Adrenal gland (tissue), 19 donors: ENCODE results near the gene RNPEP. TPM values are rescaled to one million over a fixed set of nuclear protein-coding genes. Genes with fewer than 3 reads are reported as not detected.

Experiments used
- DNase-seq, 7 donors: peaks; one replicate each; pipeline ENCODE4 v3.0.0-alpha.2; 2019 to 2020
- H3K27ac ChIP-seq, 5 donors: fragments of 200-600 bp; sonication (generic) in 4 of 5; 1 replicate in 3 of 5; 2 replicates in 2 of 5; pipeline versions ENCODE4 v1.5.1 to v1.8.0; 2016 to 2020; ENCODE audit warnings: mild to moderate bottlenecking in 1 of 5
- H3K27me3 ChIP-seq: fragments of 200-600 bp; 2 replicates; pipeline ENCODE4 v1.8.0; 2021
- H3K36me3 ChIP-seq, 2 donors: fragments of 200-600 bp; replicated peaks in 1 of 2; 1 replicate in 1 of 2; 2 replicates in 1 of 2; pipeline versions ENCODE4 v1.5.1 to v1.8.0; 2018 to 2022
- H3K4me1 ChIP-seq, 2 donors: fragments of 200-600 bp; replicated peaks in 1 of 2; 1 replicate in 1 of 2; 2 replicates in 1 of 2; pipeline versions ENCODE4 v1.5.1 to v1.8.0; 2018 to 2021
- H3K4me3 ChIP-seq, 4 donors: fragments of 200-600 bp; sonication (generic) in 3 of 4; one replicate each; pipeline ENCODE4 v1.5.1; 2016 to 2018
- H3K9me3 ChIP-seq, 3 donors: fragments of 200-600 bp; sonication (generic) in 1 of 3; replicated peaks in 1 of 3; 1 replicate in 2 of 3; 2 replicates in 1 of 3; pipeline versions ENCODE4 v1.5.1 to v1.8.0; 2016 to 2021
- POLR2A ChIP-seq, 2 donors: fragments of 450-650 bp; IDR thresholded peaks; one replicate each; pipeline ENCODE4 v1.6.1; 2017; ENCODE audit warnings: antibody characterized with exemption in 2 of 2, mild to moderate bottlenecking in 2 of 2, moderate library complexity in 1 of 2
- WGBS, 4 donors: extraction: QIAGEN DNeasy Blood & Tissue Kit in 2 of 4; methylation state at CpG; one replicate each; pipeline versions ENCODE4 v1.1.5 to v1.1.7; 2013 to 2017; 5-methylcytosine and 5-hydroxymethylcytosine counted together
- intact Hi-C, 2 donors: fragments of 100-400 bp; cut with DNase I; formaldehyde crosslinking; loops; one replicate each; pipeline versions ENCODE4 v1.14.1 to v1.15.0; 2022 to 2023
- long read RNA-seq, 10 donors: library from polyadenylated mRNA in 3 of 10; unstranded in 2 of 10; stranded (forward) in 1 of 10; transcript quantifications; one replicate each; pipeline ENCODE4 v2.0.0 and lab custom pipeline, GENCODE V29; 2021 to 2026
- polyA plus RNA-seq, 3 donors: library from polyadenylated mRNA; stranded (reverse); fragments of 200-250 nt in 2 of 3; fragments of 350-450 nt in 1 of 3; fragmentation: Illumina TruSeq in 1 of 3; extraction: RNeasy Lipid Tissue Mini Kit (QIAGEN cat#74804) in 1 of 3; gene quantifications; one replicate each; pipeline ENCODE4 v1.2.3, GENCODE V29; 2013 to 2014
- total RNA-seq, 9 donors: library from RNA; depleted of rRNA in 4 of 9; stranded (reverse); fragments of >200 nt in 4 of 9; fragments of 120-200 nt in 1 of 9; fragmentation: NEBNext Ultra II Directional in 1 of 9; extraction: Animal tissue kit (Norgen Biotek cat#: 25700) in 1 of 9; gene quantifications; one replicate each; pipeline versions ENCODE4 v1.1.0 to v1.2.4, GENCODE V29; 2013 to 2023
- TF ChIP-seq, protein P1 (sequence below), 6 experiments: fragments of 450-650 bp in 4 of 6; fragments of 200-600 bp in 2 of 6; sonication (generic) in 1 of 6; IDR thresholded peaks; 1 replicate in 5 of 6; 2 replicates in 1 of 6; pipeline versions ENCODE4 v1.5.1 to v1.8.0; 2016 to 2021; ENCODE audit warnings: antibody characterized with exemption in 6 of 6, mild to moderate bottlenecking in 2 of 6, moderate library complexity in 1 of 6
- donor health status: healthy with polysubstance abuse.
- donor health status: Bipolar disorder and iron deficiency.
- donor health status: DM: yes; HTN: yes; CAD: no.
- donor health status: DM: no; HTN: no; CAD: no.
- donor health status: DM: no; HTN: no; CAD: no.
- donor health status: DM: yes; HTN: yes; CAD: no.

Gene RNPEP, protein sequence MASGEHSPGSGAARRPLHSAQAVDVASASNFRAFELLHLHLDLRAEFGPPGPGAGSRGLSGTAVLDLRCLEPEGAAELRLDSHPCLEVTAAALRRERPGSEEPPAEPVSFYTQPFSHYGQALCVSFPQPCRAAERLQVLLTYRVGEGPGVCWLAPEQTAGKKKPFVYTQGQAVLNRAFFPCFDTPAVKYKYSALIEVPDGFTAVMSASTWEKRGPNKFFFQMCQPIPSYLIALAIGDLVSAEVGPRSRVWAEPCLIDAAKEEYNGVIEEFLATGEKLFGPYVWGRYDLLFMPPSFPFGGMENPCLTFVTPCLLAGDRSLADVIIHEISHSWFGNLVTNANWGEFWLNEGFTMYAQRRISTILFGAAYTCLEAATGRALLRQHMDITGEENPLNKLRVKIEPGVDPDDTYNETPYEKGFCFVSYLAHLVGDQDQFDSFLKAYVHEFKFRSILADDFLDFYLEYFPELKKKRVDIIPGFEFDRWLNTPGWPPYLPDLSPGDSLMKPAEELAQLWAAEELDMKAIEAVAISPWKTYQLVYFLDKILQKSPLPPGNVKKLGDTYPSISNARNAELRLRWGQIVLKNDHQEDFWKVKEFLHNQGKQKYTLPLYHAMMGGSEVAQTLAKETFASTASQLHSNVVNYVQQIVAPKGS
- total RNA-seq (10 to 100 TPM; 28.9 to 99.6 (median 66.0) TPM), polyA plus RNA-seq (10 to 100 TPM; 43.8 to 59.6 (median 46.7) TPM)
- long read RNA-seq, donor 1, transcript RNPEP-201 (11 exons, 2,427 nt) = major isoform, 10 of 10 reads
- long read RNA-seq, donor 1, partial matches to known transcripts = 0 of 10 reads
- long read RNA-seq, donor 1, other reads (novel, unspliced or antisense) = 0 of 10 reads
- long read RNA-seq, donor 2, transcript RNPEP-201 (11 exons, 2,427 nt) = major isoform, 14 of 27 reads
- long read RNA-seq, donor 2, partial matches to known transcripts = 13 of 27 reads
- long read RNA-seq, donor 2, other reads (novel, unspliced or antisense) = 0 of 27 reads
- long read RNA-seq, donor 3, partial matches to known transcripts = 12 of 16 reads
- long read RNA-seq, donor 3, other reads (novel, unspliced or antisense) = 0 of 16 reads
- long read RNA-seq, donor 4, transcript RNPEP-201 (11 exons, 2,427 nt) = major isoform, 5 of 13 reads
- long read RNA-seq, donor 4, partial matches to known transcripts = 8 of 13 reads
- long read RNA-seq, donor 4, other reads (novel, unspliced or antisense) = 0 of 13 reads
- long read RNA-seq, donor 5, transcript RNPEP-201 (11 exons, 2,427 nt) = major isoform, 246 of 287 reads
- long read RNA-seq, donor 5, partial matches to known transcripts = 5 of 287 reads
- long read RNA-seq, donor 5, other reads (novel, unspliced or antisense) = 33 of 287 reads
- long read RNA-seq, donor 6, partial matches to known transcripts = 1 of 3 reads
- long read RNA-seq, donor 6, other reads (novel, unspliced or antisense) = 1 of 3 reads
- long read RNA-seq, donor 7, partial matches to known transcripts = 0 of 3 reads
- long read RNA-seq, donor 7, other reads (novel, unspliced or antisense) = 0 of 3 reads
- long read RNA-seq, donor 8, transcript RNPEP-201 (11 exons, 2,427 nt) = major isoform, 19 of 19 reads
- long read RNA-seq, donor 8, partial matches to known transcripts = 0 of 19 reads
- long read RNA-seq, donor 8, other reads (novel, unspliced or antisense) = 0 of 19 reads
- long read RNA-seq, donor 9, partial matches to known transcripts = 0 of 4 reads
- long read RNA-seq, donor 9, other reads (novel, unspliced or antisense) = 0 of 4 reads
- long read RNA-seq, donor 10, transcript RNPEP-201 (11 exons, 2,427 nt) = major isoform, 10 of 17 reads
- long read RNA-seq, donor 10, partial matches to known transcripts = 7 of 17 reads
- long read RNA-seq, donor 10, other reads (novel, unspliced or antisense) = 0 of 17 reads

DNA sequence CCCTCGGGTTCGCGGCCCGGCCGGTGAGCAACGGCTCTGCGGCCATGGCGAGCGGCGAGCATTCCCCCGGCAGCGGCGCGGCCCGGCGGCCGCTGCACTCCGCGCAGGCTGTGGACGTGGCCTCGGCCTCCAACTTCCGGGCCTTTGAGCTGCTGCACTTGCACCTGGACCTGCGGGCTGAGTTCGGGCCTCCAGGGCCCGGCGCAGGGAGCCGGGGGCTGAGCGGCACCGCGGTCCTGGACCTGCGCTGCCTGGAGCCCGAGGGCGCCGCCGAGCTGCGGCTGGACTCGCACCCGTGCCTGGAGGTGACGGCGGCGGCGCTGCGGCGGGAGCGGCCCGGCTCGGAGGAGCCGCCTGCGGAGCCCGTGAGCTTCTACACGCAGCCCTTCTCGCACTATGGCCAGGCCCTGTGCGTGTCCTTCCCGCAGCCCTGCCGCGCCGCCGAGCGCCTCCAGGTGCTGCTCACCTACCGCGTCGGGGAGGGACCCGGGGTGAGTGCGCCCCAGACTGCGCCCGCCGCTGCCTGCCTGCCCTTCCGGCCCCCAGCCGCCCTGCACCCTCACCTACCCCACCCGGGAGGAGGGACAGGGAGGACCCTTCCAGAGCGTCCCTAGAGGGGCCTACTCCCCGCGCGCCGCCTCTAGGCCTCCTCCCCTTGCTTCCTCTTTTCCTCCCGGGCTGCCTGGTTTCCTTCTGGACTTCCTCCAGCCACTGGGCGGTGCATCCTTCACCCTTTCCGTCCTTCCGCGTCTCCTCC, at the start of gene RNPEP:
RNPEP (plus strand) TSS at position 26 of the 757 bp plus-strand sequence; CDS start at position 45, 19 bp downstream.
- H3K9me3 ChIP-seq = no peaks in the 10 kb centered on the region
- H3K4me3 ChIP-seq = peak within 1 kb of the TSS; percentile 51 to 98 (median 92)
- 0% methylated on average over 9 to 78 of the region's 80 CpGs for WGBS, 4 donors
- DNase-seq = peak; percentile 58 to 86 (median 78)
- intact Hi-C loops = no loop called here
- no peaks in the 10 kb centered on the region for H3K27me3 ChIP-seq
- TF ChIP-seq, protein P1, sequence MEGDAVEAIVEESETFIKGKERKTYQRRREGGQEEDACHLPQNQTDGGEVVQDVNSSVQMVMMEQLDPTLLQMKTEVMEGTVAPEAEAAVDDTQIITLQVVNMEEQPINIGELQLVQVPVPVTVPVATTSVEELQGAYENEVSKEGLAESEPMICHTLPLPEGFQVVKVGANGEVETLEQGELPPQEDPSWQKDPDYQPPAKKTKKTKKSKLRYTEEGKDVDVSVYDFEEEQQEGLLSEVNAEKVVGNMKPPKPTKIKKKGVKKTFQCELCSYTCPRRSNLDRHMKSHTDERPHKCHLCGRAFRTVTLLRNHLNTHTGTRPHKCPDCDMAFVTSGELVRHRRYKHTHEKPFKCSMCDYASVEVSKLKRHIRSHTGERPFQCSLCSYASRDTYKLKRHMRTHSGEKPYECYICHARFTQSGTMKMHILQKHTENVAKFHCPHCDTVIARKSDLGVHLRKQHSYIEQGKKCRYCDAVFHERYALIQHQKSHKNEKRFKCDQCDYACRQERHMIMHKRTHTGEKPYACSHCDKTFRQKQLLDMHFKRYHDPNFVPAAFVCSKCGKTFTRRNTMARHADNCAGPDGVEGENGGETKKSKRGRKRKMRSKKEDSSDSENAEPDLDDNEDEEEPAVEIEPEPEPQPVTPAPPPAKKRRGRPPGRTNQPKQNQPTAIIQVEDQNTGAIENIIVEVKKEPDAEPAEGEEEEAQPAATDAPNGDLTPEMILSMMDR (IDR thresholded peaks at IDR 0.05) = peak in 3 of 6 experiments; percentile 6 to 46 (median 24)
- peak; percentile 80 for TF ChIP-seq POLR2A (IDR thresholded peaks at IDR 0.05)
- no peaks in the 10 kb centered on the region for H3K4me1 ChIP-seq
- peak within 1 kb of the TSS; percentile 0 to 98 (median 90) for H3K27ac ChIP-seq
- H3K36me3 ChIP-seq = no peaks in the 10 kb centered on the region

DNA sequence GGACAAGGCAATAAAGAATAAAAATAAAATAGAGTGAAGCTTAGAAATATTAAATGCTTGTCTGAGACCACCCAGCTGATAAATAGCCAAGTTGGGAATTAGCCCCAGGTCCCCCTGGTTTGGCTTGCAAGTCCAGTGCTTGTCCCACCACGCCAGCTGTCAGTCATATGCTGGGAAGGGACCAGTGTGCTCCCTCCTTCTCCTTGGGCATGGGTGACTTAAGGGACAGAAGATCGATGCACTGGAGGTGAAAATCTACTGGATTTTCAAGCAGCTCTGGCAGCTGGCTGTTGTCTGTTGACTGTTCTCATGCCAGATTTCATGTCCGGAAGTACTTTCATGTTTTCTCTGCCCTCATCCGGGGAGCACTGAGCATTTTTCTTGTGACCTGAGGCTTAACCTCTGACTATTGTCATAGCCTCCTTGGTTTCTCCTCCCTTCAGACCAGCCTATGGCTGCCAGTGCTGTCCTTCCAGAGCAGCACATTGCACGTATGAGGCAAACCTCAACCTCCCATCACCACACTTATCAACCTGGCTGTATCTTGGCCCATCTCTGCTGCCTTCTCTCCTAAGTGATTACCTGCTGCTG, 48.5 kb upstream of the RNPEP start:
- Histone ChIP-seq H3K4me3 (no peak overlapping the region), H3K9me3 (no peaks in the 10 kb centered on the region), H3K27me3 (no peaks in the 10 kb centered on the region), H3K36me3 (no peaks in the 10 kb centered on the region), H3K4me1 (peaks cover 0 to 19% of the 10 kb centered on the region in 2 donors), H3K27ac (peak overlapping the region in 2 of 5 donors; percentile 14 to 77)
- DNase-seq = peak in 2 of 7 donors; percentile 36 to 51
- intact Hi-C loops = no loop called here
- TF ChIP-seq POLR2A (IDR thresholded peaks at IDR 0.05) = no peak
- TF ChIP-seq, protein P1 (IDR thresholded peaks at IDR 0.05) = no peak
- WGBS, 4 donors = 28 to 40% (median 33%) methylated on average over 5 of the region's 5 CpGs

DNA sequence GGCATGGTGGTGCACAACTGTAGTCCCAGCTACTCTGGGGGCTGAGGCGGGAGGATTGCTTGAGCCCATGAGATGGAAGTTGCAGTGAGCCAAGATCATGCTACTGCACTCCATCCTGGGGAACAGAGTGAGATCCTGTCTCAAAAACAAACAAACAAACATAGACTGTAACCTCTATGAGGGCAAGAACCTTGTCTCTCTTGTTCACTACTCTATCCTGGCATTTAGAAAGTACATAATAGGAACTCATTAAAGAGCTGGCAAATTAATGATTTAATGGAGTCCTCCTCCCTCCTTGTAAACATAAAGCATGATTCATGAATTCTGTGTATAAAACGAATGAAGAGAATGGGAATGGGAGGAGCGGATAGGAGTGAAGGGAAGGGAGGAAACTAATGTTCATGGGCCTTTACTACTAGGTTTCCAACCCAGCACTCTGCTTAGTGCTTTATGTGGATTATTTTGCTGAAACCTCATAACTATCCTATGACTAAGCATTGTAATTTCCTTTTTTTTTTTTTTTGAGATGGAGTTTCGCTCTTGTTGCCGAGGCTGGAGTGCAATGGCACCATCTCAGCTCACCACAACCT, 44.7 kb upstream of the RNPEP start:
- TF ChIP-seq POLR2A (IDR thresholded peaks at IDR 0.05) = no peak
- TF ChIP-seq, protein P1 (IDR thresholded peaks at IDR 0.05) = no peak
- intact Hi-C loops = no loop called here
- Histone ChIP-seq H3K4me1 (peaks cover 9 to 38% of the 10 kb centered on the region in 2 donors), H3K9me3 (no peaks in the 10 kb centered on the region), H3K27me3 (no peaks in the 10 kb centered on the region), H3K27ac (peak overlapping the region in 1 of 5 donors; percentile 63), H3K4me3 (no peak overlapping the region), H3K36me3 (no peaks in the 10 kb centered on the region)
- no peak for DNase-seq
- 42 to 58% (median 51%) methylated on average over 5 of the region's 5 CpGs for WGBS, 4 donors
